ENCODE measurements around the gene PLPPR3. TPM values are rescaled to one million over a fixed set of nuclear protein-coding genes. Genes with fewer than 3 reads are reported as not detected.

The PLPPR3 gene
- total and polyA plus RNA-seq, 9 of the 15 experiments (the other 6 are each of a cell fraction or from before 2014, with no cell fraction given), result 0.01 to 48.2 (median 8.6) TPM

GRCh38 chr19:799076-799881 lies 22.5 kb downstream of the PLPPR3 start (continued):
- no peak for TF ChIP-seq ZNF175 (CRISPR knock-in tag; IDR thresholded peaks at IDR 0.05; ENCODE audit: low read depth)
- peak; percentile 37 for TF ChIP-seq RBM39 (optimal IDR thresholded peaks at IDR 0.05; ENCODE audit: low read depth, low read length)
- 0 out of 2 replicates have a peak, but pooled peaks have one; percentile 36 for TF ChIP-seq ZNF589 (CRISPR knock-in tag; IDR thresholded peaks at IDR 0.05; ENCODE audit: low read depth)
- TF ChIP-seq XRCC5 (IDR thresholded peaks at IDR 0.05; ENCODE audit: low read depth, low read length), result peak; percentile 64; the same call in 1 of the 2 replicates
- TF ChIP-seq SAP30 (IDR thresholded peaks at IDR 0.05; ENCODE audit: borderline replicate concordance, insufficient read depth, low read depth, low read length, poor library complexity, severe bottlenecking), result peak; percentile 26
- no peak for TF ChIP-seq RAD51 (IDR thresholded peaks at IDR 0.05; ENCODE audit: borderline replicate concordance, low read depth)
- no peak for TF ChIP-seq USF2 (CRISPR knock-in tag; IDR thresholded peaks at IDR 0.05)
- TF ChIP-seq SUPT5H (IDR thresholded peaks at IDR 0.05), result no peak
- no peak for TF ChIP-seq HIVEP1 (CRISPR knock-in tag; IDR thresholded peaks at IDR 0.05)
- TF ChIP-seq ZBTB1 (CRISPR knock-in tag; IDR thresholded peaks at IDR 0.05; ENCODE audit: borderline replicate concordance, low read depth), result no peak
- 0 out of 2 replicates have a peak, but pooled peaks have one; percentile 30 for TF ChIP-seq EP400 (IDR thresholded peaks at IDR 0.05)
- peak; percentile 54 for TF ChIP-seq VEZF1 (CRISPR knock-in tag; IDR thresholded peaks at IDR 0.05)
- TF ChIP-seq SRSF9 (IDR thresholded peaks at IDR 0.05; ENCODE audit: borderline replicate concordance, low read depth, low read length), result no peak
- TF ChIP-seq FOXO4 (CRISPR knock-in tag; IDR thresholded peaks at IDR 0.05), result 0 out of 2 replicates have a peak, but pooled peaks have one; percentile 3
- TF ChIP-seq ILK (tag; IDR thresholded peaks at IDR 0.05; ENCODE audit: borderline replicate concordance, low read depth), result no peak
- TF ChIP-seq ZNF253 (CRISPR knock-in tag; conservative IDR thresholded peaks at IDR 0.05), result no peak
- peak in 1 of 2 experiments; percentile 53; a peak in 2 of 4 replicates for TF ChIP-seq MNT (conservative IDR thresholded peaks at IDR 0.05)
- TF ChIP-seq HMGXB4 (CRISPR knock-in tag; IDR thresholded peaks at IDR 0.05), result no peak

Data from K562 (cell line).